Right kidney (tissue), 9 donors: ENCODE results near the gene RAB39A.
"Not testable (repeated sequence)": the region's sequence is repeated elsewhere in the genome, so short reads cannot be mapped to it uniquely, and the experiment has no call there.

Experiments used
- DNase-seq: peaks from one replicate; pipeline ENCODE4 v3.0.0-alpha.2; 2016
- long read RNA-seq, 8 donors: transcript quantifications; one replicate each; lab custom pipeline, GENCODE V29; 2026

RAB39A gene
- long read RNA-seq, donor 1 = 0 reads
- long read RNA-seq, donor 2, partial matches to known transcripts = 0 of 1 reads
- long read RNA-seq, donor 2, other reads (novel, unspliced or antisense) = 0 of 1 reads
- long read RNA-seq, donor 3 = 0 reads
- long read RNA-seq, donor 4 = 0 reads
- long read RNA-seq, donor 5, partial matches to known transcripts = 0 of 1 reads
- long read RNA-seq, donor 5, other reads (novel, unspliced or antisense) = 0 of 1 reads
- long read RNA-seq, donor 6, partial matches to known transcripts = 0 of 1 reads
- long read RNA-seq, donor 6, other reads (novel, unspliced or antisense) = 0 of 1 reads
- long read RNA-seq, donor 7 = 0 reads
- long read RNA-seq, donor 8 = 0 reads

GRCh38 chr11:107928046-107928766 lies at the start of gene RAB39A:
Gene RAB39A (plus strand): TSS chr11:107928448. CDS start chr11:107928569, 121 bp downstream.
- DNase-seq = peak; percentile 76

- DNase-seq = not testable (repeated sequence)
Measured at GRCh38 chr11:107881471-107881870, 46.8 kb upstream of the RAB39A start.

GRCh38 chr11:107882095-107882820 lies 46.0 kb upstream of the RAB39A start:
- DNase-seq = no peak

GRCh38 chr11:107898270-107898669 lies 30.0 kb upstream of the RAB39A start:
- no peak for DNase-seq

- DNase-seq = no peak
Measured at GRCh38 chr11:107908211-107908610, 20.0 kb upstream of the RAB39A start.

GRCh38 chr11:107912415-107912814 lies 15.8 kb upstream of the RAB39A start:
- DNase-seq = not testable (repeated sequence)

GRCh38 chr11:107915229-107915628 lies 13.0 kb upstream of the RAB39A start:
- DNase-seq = no peak

GRCh38 chr11:107916671-107917241 lies 11.5 kb upstream of the RAB39A start:
- DNase-seq = peak; percentile 4

- DNase-seq = no peak
Measured at GRCh38 chr11:107921997-107922396, 6.3 kb upstream of the RAB39A start.

GRCh38 chr11:107923519-107923918 lies 4.7 kb upstream of the RAB39A start:
- DNase-seq = not testable (repeated sequence)

- no peak for DNase-seq
Measured at GRCh38 chr11:107924306-107924705, 3.9 kb upstream of the RAB39A start.

GRCh38 chr11:107927559-107927958 lies 689 bp upstream of the RAB39A start:
- DNase-seq = no peak

GRCh38 chr11:107928767-107929507 lies 689 bp downstream of the RAB39A start:
- DNase-seq = no peak

- DNase-seq = no peak
Measured at GRCh38 chr11:107929611-107930200, 1.5 kb downstream of the RAB39A start.

- DNase-seq = no peak
Measured at GRCh38 chr11:107931206-107931605, 3.0 kb downstream of the RAB39A start.

- no peak for DNase-seq
Measured at GRCh38 chr11:107947904-107948303, 19.7 kb downstream of the RAB39A start.

GRCh38 chr11:107948328-107948727 lies 20.1 kb downstream of the RAB39A start:
- DNase-seq = not testable (repeated sequence)

GRCh38 chr11:107951155-107951554 lies 22.9 kb downstream of the RAB39A start:
- no peak for DNase-seq

GRCh38 chr11:107953446-107953845 lies 25.2 kb downstream of the RAB39A start:
- DNase-seq = no peak

GRCh38 chr11:107956543-107956942 lies 28.3 kb downstream of the RAB39A start:
- DNase-seq = no peak

- no peak for DNase-seq
Measured at GRCh38 chr11:107957109-107957588, 28.9 kb downstream of the RAB39A start.
